GM18505 (cell line): Measurements from ENCODE around the gene SNTB2.

Experiments
- ATAC-seq: cut with Tn5 transposase; IDR thresholded peaks from one replicate; pipeline ENCODE4 v1.9.1; 2021; ENCODE audit not compliant: unreplicated experiment
- POLR2A ChIP-seq: IDR thresholded peaks from 4 replicates; pipeline ENCODE4 v1.6.1; 2011; ENCODE audit warnings: borderline replicate concordance; ENCODE audit not compliant: insufficient read depth, insufficient read length; ENCODE audit errors: extremely low read depth

Gene SNTB2

DNA sequence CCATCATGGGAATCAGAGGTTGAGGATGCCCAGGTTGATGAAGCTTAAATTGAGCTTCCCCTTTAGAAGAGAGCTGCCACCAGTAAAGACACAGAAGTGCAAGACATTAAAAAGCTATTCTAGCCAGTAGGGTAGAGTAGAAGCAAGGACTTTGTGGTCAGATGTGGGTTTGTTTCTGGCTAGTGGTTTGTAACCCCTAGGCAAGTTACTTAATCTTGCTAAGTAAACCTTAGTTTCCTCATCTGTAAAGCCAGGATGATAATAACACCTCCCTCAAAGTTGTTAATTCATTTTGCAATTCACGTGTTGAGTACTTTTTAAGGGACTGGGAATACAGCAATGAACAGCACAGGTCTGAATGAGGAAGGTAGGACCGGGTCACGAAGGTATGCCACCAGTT lies 3.6 kb downstream of the SNTB2 start:
- ATAC-seq: no peak
- TF ChIP-seq POLR2A: no peak

DNA sequence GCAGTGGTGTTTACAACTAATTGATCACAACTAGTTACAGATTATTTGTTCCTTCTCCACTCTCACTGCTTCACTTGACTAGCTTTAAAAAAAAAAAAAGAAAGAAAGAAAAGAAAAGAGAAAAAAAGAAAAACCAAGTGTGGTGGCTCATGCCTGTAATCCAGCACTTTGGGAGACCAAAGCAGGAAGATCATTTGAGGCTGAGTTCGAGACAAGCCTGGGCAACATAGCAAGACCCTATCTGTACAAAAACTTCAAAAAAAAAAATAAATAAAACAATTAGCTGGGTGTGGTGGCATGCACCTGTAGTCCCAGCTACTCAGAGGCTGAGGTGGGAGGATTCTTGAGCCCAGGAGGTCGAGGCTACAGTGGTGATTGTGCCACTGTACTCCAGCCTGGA lies 4.2 kb downstream of the SNTB2 start:
- ATAC-seq: no peak
- TF ChIP-seq POLR2A: no peak

DNA sequence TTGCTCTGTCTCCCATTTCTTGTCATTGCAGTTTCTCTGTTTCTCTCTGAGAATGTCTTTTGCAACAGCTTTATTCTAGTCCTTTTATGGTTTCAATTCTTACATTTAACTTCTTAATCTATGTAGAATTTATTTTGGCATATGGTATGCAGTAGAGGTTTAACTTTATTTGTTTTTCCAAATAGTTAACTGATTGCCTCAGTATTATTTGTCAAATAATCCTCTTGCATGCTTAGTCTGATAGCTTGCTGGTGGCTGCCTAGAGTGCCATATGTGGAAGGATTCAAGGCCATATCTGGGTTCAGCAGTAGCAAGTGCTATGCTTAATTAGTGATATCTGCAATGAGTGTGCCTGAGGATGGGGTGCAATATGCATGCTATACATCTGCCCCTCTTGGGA lies 6.9 kb downstream of the SNTB2 start:
- ATAC-seq: no peak
- TF ChIP-seq POLR2A: no peak

DNA sequence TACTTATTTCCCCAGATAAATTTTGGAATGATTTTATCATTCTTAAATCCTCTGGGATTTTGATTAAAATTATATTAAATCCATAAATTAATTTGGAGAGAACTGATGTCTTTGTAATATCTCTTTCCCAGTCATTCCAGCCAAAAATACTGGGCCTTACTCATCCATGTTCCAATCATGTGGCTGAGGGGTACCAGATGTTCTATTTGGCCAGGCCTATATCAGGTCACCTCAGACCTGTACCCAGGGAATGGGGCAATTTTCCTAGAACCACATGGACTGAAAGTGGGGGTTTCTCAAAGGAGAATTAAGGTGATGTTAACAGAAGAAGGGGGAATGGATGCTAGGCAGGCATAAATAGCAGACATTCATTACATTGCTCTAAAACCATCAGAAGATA lies 7.5 kb downstream of the SNTB2 start:
- no peak for ATAC-seq
- no peak for TF ChIP-seq POLR2A

DNA sequence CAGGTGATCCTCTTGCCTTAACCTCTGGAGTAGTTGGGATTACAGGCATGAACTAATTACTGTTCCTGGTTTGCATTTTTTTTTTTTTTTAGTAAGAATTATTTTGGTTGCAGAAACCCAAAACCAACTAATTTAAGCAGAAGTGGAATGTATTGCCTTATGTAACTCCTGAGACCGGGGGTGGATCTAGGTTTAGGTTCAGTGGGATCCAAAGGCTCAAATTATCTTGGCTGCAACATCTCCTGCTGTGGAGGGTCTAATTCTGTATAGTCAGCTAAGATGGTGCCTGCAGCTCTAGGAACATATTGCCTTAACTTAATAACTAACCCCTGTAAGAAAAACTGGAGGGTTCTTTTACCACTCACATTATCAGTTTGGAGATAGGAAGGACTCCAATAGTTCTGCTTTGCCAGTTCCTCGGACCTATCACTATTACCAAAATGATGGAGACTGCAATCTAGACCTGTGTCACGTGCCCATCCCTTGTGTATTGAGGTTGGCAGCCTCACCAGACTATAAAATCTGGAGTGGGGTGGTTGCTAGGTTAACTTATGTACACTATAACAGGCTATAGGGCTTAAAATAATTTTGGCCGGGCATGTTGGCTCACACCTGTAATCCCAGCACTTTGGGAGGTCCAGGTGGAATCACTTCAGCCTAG lies 8.5 kb downstream of the SNTB2 start:
- no peak for TF ChIP-seq POLR2A
- no peak for ATAC-seq

DNA sequence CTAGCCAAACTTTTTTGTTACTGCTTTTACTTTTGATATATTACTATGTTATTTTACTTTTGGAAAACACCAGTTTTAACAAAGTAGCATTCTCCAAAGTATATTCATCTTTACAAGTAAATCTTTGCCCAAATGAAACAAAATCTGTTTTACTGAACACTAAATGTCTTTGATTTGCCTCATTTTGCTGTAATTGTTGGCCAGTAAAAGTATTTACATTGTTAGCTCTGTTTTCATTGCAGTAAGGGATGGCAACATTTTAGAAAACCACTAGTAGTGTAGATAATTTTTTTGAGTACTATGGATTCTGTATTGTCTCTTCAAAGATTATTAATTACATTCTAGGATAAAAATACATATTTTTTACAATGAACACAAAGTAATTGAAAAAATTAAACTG lies 10.6 kb downstream of the SNTB2 start:
- ATAC-seq: no peak
- no peak for TF ChIP-seq POLR2A

DNA sequence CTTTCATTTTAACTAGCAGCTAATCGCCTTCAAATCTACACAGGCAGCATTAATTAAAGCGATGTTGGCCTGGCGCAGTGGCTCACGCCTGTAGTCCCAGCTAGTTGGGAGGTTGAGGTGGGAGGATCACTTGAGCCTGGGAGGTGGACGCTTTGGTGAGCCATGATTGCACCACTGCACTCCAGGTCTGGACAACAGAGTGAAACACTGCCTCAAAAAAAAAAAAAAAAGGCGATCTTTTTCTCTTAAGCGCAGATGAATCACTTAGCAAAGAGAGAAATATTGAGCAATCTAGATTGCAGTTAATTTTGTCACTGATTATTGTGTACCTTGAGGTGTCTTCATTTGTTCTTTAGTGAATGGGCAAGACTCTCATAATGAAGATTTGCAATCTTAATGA lies 12.4 kb downstream of the SNTB2 start:
- ATAC-seq: no peak
- TF ChIP-seq POLR2A: no peak

DNA sequence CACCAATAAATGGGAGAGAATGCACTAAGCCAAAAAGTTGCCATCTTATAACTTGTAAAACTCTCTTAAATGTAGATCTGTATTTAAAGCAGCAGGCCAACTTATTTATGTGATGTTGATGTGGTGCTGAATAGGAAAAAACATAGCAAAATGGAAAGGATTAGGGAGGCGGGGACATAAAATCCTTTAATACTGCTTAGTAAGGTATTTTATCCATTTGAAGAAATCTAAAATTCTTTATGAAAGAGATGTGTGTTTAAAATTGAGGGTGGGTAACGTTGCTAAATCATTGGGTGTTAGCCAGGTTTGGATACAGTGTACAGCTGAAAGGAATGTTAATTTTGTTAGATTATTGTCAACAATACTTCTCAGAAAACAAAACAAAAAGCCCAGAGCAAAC lies 14.3 kb downstream of the SNTB2 start:
- ATAC-seq: no peak
- no peak for TF ChIP-seq POLR2A

DNA sequence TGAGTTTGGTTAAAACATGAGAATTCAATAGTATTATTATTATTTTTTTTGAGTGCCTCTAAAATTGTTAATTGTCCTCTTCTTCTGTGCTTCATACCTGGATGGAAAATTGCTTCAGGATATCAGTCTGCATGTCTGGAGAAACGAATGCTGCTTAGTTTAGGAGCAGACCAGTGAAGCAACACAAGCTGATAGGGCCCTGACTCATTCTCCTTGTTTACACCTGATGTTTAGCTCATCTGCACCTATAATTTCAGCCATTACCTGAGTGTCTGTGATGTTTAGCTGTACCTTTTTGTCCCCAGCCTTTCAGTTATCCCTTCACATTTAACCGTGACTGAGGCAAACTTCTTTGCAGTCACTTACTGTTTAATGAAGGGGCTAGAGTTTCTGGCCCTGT lies 14.8 kb downstream of the SNTB2 start:
- no peak for TF ChIP-seq POLR2A
- ATAC-seq: no peak

DNA sequence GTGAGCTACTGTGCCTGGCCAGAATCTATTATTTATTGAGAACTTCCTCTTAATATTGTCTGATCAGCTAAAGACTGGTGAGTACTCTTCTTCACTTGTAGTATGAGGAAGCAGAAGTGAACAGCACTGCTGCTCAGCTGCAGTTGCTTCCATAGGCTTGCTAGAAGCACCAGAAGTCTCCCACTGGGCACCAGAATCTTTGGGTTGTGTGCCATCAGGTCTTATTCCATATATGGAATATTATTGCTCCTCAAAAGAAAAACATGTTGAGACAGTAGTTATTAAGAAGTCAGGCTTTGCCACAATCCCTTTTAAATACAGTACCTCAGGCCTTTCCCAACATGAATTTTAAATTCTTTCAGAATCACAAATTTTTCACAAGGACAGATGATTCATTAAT lies 17.2 kb downstream of the SNTB2 start:
- ATAC-seq: no peak
- no peak for TF ChIP-seq POLR2A

DNA sequence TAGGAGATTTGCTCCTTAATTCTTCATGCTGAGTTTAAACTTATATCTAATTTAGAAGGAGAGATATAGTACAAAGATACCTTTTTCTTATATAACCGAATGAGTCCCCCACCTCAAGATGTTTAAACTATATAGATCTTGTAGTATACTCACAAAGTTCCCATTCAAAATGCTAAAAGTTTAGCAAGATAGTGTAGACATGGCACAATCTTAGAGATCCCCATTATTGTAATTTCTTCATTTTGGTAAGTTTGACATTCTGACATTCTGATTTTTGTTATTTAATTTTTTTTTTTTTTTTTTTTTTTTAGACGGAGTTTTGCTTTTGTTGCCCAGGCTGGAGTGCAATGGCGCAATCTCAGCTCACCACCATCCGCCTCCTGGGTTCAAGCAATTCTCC lies 22.8 kb downstream of the SNTB2 start:
- TF ChIP-seq POLR2A: no peak
- no peak for ATAC-seq

DNA sequence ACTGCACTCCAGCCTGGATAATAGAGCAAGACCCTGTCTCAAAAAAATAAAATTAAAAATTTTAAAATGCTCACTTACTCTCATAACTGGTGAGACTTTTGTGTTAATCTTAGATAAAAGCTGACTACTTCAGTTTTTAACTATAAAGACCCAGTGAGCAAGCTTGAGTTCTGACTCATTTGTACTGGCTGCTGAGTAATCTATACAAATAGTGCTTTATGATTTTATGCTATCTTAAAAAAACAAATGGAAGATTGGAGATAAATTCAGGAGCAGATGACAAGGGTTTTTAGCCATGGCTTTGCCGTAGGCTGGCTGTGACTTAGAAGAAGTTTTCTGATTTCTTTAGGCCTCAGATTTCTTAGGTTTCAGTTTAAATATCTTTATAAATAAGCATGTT lies 30.5 kb downstream of the SNTB2 start:
- no peak for TF ChIP-seq POLR2A
- ATAC-seq: no peak

DNA sequence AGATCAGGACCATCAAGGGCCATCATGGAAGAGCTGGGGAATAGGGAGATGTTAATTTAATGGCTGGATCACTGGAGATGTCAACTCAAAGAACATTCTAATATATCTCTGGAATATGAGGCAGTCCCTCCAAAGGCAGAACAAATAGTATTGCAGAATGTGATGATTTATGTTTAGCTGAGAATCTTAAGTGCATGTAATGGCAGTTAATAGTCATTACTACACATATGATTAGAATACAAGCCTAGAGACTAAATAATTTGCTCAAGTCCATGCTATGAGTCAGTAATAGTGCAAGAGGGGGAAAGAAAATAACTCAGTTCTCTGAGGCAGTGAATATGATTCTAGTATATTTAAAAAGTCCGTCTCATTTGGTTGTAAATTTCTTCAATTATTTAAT lies 32.3 kb downstream of the SNTB2 start:
- ATAC-seq: no peak
- no peak for TF ChIP-seq POLR2A

DNA sequence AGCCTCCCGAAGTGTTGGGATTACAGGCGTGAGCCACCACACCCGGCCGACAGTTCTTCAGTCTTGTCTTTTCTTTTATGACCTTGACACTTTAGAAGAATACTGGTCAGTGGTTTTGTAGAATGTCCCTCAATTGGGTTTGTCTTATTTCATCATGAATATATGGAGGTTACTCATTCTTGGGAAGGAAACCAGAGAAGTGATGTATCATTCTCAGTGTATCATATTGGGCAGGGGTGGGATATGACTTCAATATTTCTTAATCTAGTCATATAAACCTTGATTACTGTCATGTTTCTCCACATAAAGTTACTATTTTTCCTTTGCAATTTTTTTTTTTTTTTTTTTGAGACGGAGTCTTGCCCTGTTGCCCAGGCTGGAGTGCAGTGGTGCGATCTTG lies 36.9 kb downstream of the SNTB2 start:
- no peak for TF ChIP-seq POLR2A
- ATAC-seq: no peak

DNA sequence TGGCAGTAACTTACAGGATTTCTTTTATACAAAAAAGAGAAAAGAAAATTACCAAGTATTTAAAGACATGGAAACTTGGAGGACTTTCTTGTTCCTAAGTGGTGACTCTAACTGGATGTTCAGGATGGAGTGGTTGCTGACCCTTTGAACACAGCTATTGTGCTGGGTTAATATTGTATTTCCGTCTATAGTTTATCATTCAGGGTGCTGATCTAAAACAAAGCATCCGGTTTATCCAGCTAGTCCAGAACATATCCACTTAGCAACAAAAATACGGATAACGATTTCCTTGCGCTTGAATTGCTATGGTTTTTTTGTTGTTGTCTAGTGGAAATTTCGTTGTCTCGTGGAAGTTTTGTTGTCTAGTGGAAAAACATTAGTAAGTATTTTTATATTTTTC lies 38.2 kb downstream of the SNTB2 start:
- ATAC-seq: no peak
- TF ChIP-seq POLR2A: no peak
